GM12874 (cell line): ENCODE measurements around the gene DEPDC5.

Experiments used
- TF ChIP-seq, protein P1 (sequence below): IDR thresholded peaks from 2 replicates; pipeline ENCODE4 v1.5.1; 2011; ENCODE audit warnings: low read depth, mild to moderate bottlenecking, control low read depth, low read length, moderate library complexity; ENCODE audit not compliant: insufficient read depth

The DEPDC5 gene

DNA sequence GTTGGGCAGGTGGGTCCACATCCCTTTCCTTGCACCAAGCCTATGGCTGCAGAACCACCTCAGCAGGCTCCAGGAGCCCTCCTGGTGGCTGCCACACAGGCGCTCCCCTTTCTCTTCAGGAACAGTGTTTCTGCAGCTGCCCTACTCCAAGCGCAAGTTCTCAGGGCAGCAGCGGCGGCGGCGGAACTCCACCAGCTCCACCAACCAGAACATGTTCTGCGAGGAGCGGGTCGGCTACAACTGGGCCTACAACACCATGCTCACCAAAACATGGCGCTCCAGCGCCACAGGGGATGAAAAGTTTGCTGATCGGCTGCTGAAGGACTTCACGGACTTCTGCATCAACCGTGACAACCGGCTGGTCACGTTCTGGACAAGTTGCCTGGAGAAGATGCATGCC, 152.3 kb downstream of the DEPDC5 start:
- TF ChIP-seq, protein P1, sequence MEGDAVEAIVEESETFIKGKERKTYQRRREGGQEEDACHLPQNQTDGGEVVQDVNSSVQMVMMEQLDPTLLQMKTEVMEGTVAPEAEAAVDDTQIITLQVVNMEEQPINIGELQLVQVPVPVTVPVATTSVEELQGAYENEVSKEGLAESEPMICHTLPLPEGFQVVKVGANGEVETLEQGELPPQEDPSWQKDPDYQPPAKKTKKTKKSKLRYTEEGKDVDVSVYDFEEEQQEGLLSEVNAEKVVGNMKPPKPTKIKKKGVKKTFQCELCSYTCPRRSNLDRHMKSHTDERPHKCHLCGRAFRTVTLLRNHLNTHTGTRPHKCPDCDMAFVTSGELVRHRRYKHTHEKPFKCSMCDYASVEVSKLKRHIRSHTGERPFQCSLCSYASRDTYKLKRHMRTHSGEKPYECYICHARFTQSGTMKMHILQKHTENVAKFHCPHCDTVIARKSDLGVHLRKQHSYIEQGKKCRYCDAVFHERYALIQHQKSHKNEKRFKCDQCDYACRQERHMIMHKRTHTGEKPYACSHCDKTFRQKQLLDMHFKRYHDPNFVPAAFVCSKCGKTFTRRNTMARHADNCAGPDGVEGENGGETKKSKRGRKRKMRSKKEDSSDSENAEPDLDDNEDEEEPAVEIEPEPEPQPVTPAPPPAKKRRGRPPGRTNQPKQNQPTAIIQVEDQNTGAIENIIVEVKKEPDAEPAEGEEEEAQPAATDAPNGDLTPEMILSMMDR = no peak

DNA sequence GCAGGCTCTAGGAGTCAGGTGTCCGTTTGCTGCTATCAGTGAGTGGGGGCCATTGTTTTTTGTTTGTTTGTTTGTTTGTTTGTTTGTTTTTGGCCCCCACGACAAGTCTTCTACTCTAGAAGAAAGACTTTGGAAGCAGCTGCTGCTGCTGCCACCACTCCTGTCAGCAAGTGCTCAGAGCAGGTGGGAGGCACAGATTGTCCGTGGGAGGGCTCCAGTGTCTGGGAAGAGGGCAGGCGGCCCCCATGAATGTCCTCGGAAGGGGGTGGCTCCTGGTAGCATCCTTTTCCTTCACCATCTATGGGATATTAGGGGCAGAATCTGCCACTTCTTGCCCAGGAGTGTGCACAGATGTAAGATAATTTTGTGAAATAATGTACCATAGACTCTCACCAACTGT, 152.8 kb downstream of the DEPDC5 start:
- TF ChIP-seq, protein P1 = no peak

DNA sequence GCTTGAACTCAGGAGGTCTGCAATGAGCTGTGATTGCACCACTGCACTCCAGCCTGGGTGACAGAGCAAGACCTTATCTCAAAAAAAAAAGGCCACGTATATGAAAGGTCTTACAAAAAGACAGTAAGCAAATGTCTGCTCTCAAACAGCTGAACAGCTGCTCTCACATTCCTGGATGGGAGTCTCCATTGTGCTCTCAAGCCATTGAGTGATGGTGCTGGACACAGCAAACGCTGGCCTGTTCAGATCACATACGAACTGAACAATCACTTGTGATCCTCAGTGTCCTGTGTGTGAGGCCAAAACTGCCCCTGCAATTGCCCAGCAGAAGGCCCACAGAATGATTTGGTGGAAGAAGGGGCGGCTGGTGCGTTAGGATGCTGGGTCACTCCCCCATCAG, 156.2 kb downstream of the DEPDC5 start:
- TF ChIP-seq, protein P1 = no peak

DNA sequence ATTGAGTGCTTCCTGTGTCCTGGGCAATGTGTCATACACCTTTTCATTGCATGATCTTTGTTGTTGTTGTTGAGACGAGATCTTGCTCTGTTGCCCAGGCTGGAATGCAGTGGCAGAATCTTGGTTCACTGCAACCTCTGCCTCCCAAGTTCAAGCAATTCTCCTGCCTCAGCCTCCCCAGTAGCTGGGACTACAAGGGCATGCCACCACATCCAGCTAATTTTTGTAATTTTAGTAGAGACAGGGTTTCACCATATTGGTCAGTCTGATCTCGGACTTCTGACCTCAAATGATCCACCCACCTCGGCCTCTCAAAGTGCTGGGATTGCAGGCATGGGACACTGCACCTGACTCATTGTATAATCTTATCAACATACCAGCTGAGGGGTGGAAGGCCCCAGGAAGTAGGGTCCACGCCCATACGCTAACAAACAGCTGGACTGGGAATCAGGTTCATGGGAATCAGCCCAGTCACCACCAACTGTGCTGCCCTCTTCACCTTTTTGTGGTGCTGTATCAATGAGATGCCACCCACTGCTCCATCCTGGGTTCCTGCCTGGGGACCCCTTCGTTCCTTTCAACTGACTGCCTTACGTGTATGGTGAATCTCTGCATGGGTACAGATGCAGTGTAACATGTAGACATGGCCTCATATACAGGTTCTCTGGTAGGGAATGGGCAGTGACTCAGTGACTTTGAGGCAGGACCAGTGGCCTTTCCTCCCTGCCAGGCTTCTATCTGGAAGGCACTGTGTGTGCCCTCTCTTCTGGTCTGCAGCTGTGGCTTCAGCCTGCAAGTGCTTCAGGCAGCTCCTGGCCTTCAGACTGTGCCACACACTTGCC, 158.0 kb downstream of the DEPDC5 start:
- TF ChIP-seq, protein P1 = no peak

DNA sequence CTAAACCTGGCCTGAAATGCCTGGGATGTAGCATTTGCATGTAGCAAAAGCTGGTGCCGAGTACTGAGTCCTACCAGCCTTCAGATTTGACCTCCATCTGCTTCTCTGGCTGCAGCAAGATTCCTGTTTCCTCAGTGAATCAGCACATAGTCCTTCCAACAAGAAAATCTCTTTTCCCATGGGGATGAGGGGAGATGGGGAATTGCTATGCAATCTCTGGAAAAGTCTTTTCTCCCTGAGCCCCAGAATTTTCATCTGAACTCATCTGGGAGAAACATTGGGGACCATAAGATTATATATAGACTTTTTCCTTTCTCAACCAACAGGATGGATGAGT, 158.6 kb downstream of the DEPDC5 start:
- TF ChIP-seq, protein P1 = no peak

DNA sequence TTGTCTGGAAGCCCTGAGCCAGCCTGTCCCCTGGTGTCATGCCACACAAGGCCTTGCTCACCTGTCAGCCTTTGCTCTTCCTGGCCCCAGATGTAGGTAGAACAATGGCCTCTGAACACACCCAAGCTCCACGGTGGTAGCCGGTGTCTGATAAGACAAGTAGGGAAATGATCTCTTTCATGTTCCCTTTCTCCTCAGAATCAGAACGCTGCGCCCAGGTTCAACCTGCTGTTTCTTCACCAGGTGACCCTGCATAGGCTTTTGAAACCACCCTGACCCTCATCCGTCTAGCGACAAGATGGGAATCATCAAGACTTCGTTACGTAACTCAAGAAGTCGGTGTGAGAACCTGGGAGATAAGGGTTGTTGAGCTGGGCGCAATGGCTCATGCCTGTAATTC, 161.8 kb downstream of the DEPDC5 start:
- TF ChIP-seq, protein P1 = no peak

DNA sequence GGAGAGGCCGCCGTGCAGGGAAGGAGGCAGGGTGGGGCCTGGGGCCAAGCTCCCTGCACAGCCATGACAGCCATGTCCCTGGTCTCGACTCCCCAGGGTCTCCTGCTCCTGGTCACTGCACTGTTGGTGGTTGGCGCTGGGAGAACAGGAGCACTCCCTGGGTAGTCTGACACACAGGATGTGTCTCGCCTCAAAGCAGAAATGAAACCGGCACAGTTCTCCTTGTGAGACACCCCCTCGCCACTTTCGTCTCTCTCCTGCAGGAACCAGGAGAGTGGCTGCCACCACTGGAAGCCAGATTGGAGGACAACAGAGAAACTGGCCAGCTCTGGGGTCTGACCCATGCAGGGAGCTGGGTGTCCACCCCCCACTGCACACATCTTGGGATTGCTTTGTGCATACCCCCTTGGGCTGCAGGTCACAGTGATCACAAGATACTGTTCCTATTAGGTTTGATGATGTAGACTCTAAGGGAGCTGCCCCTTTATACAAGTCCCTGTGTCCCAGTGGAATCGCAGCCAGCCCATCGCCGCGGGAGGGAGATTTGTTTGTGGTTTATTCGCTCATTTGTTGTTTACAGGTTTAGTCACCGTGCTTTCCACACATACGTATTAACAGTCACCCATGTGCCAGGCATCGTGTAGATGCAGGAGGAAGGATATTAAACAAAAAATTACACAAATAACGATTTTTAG, 163.6 kb downstream of the DEPDC5 start:
- TF ChIP-seq, protein P1 = no peak
